HG02642 (cell line): ENCODE results near the gene ASIC2.
"Not testable (repeated sequence)": the region's sequence is repeated elsewhere in the genome, so short reads cannot be mapped to it uniquely, and the experiment has no call there.

Source experiments
- ATAC-seq: cut with Tn5 transposase; IDR thresholded peaks from one replicate; pipeline ENCODE4 v1.9.1; 2021; ENCODE audit warnings: mild to moderate bottlenecking; ENCODE audit not compliant: unreplicated experiment, poor library complexity

Gene ASIC2

GRCh38 chr17:32998887-32999228 is 294.2 kb downstream of the ASIC2 start:
- no peak for ATAC-seq

GRCh38 chr17:32998111-32998886 is 294.8 kb downstream of the ASIC2 start:
- peak; percentile 52 for ATAC-seq

GRCh38 chr17:32995416-32996045 is 297.6 kb downstream of the ASIC2 start:
- no peak for ATAC-seq

- no peak for ATAC-seq
Measured at GRCh38 chr17:32993977-32994376, 299.1 kb downstream of the ASIC2 start.

DNA sequence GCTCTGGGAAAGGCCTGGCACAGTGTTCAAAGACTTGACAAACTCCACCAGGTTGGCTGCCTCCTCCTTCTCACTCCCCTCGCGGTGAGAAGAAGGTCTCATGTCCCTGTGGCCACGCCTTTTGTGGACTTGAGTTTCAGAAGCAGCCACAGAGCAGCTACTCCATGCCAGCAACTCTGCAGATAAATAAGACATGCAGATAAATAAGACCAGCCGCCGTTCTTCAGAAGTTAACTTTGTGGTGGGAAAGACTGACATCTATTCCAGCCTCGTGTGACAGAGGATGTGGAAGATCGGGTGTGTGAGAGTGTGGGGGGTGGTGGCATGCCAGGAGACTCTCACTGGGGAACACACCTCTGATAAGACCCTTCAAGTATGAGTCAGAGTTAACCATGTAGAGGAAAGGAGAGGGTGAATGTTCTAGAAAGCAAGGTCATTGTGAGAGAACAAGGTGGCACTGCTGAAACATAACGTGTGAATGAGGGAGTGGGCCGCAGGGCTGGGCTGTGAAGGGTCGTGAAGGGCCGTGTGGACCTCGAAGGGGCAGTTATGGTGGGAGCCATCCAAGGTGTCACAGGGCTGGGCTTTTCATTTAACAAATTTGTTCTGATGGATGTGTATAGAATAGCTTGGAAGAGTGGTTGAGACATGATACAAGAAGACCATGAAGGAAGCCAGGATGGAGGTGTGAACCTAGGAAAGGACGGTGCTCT is 300.6 kb downstream of the ASIC2 start:
- ATAC-seq, result no peak

- no peak for ATAC-seq
Measured at GRCh38 chr17:32988481-32989101, 304.5 kb downstream of the ASIC2 start.

DNA sequence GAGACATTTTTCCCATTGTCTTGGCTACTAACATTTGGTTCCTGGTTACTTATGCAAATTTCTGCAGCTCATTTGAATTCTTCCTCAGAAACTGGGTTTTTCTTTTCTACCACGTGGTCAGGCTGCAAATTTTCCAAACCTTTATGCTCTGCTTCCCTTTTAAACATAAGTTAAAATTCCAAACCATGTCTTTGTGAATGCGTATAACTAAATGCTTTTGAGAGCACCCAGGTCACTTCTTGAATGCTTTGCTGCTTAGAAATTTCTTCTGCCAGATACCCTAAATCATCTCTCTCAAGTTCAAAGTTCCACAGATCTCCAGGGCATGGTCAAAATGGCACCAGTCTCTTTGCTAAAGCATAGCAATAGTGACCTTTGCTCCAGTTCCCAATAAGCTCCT is 305.2 kb downstream of the ASIC2 start:
- not testable (repeated sequence) for ATAC-seq

- ATAC-seq, result not testable (repeated sequence)
Measured at GRCh38 chr17:32987453-32987805, 305.7 kb downstream of the ASIC2 start.

GRCh38 chr17:32985050-32985756 is 307.9 kb downstream of the ASIC2 start:
- no peak for ATAC-seq

DNA sequence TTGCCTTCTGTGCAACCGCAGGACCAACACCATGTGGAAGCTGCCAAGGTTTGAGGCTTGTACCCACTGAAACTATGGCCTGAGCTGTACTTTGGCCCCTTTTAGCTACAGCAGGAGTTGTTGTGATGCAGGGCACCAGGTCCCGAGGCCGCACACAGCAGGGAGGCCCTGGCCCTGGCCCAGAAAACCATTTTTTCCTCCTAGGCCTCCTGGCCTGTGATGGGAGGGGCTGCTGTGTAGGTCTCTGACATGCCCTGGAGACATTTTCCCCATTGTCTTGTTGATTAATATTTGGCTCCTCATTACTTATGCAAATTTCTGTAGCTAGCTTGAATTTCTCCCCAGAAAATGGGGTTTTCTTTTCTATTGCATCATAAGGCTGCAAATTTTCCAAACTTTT is 311.5 kb downstream of the ASIC2 start:
- not testable (repeated sequence) for ATAC-seq

DNA sequence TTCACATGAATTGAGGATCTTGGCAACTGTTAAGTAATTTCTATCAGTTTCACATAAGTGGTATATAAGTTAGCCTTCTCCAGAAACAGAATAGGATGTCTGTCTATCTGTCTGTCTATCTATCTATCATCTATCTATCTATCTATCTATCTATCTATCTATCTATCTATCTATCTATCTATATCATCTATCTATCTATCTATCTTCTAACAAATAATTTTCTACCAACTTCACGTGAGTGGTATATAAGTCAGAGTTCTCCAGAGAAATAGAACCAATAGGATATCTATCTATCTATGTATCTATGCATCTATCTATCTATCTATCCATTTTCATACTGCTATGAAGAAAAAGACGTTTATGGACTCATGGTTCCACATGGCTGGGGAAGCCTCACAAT is 312.9 kb downstream of the ASIC2 start:
- no peak for ATAC-seq

DNA sequence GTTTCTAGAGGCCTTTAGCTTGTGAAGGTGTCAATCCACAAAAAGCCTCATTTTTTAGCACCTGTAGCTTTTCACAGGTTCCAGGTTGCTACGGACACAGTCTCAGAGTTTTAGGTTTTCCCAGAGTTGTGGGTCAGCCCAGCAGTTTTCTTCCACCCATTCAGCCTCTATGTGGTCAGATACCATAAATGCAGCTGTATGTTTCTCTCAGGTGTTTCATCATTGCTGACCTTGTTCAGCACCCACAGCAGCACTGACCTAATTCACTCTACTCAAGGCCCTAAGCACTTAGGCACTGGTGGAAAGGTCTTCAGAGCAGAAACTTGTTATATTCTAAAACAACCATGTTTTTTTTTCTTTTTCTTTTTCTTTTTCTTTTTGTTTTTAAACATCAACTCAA is 316.5 kb downstream of the ASIC2 start:
- no peak for ATAC-seq

DNA sequence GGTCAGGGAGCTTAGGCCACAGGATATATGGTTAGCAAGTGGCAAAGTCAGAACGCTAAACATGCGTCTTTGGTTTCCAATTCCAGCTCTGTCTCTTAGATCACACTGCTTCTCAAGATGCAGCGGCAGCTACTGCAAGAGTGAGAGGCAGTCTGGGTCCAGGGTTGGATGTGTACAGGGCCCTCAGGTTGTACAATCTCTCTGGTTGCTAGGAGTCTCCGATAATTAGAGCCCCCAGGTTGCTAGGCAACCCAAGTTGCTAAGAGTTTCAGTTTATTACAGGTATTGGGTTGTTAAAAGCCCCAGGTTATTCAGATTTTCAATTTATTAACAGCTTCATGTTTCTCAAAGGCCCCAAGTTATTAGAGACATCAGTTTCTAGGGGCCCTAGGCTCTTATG is 317.0 kb downstream of the ASIC2 start:
- no peak for ATAC-seq

- ATAC-seq, result no peak
Measured at GRCh38 chr17:32971171-32971570, 321.9 kb downstream of the ASIC2 start.

DNA sequence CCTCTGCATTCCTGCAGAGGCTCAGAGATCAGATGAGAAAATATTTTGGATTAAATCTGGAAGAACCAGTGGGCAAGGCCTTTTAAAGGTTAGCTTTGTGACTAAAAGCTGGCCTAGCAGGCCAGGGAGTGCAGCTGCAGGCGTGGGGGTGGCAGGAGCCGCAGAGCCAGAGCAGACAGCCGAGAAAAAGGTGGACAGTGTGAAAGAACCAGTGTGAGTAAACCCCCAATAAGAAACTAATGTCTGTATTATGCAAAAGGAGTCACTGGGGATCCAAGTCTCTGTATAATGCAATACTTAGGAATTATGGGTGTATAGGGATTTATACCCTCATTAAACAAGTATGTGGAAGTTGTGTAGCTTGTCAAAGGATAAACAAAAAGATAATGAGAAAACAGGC is 322.8 kb downstream of the ASIC2 start:
- no peak for ATAC-seq

DNA sequence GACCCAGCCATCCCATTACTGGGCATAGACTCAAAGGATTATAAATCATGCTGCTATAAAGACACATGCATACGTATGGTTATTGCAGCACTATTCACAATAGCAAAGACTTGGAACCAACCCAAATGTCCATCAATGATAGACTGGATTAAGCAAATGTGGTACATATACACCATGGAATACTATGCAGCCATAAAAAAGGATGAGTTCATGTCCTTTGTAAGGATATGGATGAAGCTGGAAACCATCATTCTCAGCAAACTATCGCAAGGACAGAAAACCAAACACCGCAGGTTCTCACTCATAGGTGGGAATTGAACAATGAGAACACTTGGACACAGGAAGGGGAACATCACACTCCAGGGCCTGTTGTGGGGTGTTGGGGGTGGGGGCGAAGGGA is 323.9 kb downstream of the ASIC2 start:
- not testable (repeated sequence) for ATAC-seq

GRCh38 chr17:32964541-32964940 is 328.6 kb downstream of the ASIC2 start:
- no peak for ATAC-seq
